Activated CD8-positive, alpha-beta memory T cell treated with anti-CD3 and anti-CD28 coated beads, Interleukin-2, amount 10 ng/mL, durations not matched to agents 7 days and 5 days (primary cell): ENCODE data around the gene ACTN1. TPM values are rescaled to one million over a fixed set of nuclear protein-coding genes. Genes with fewer than 3 reads are reported as not detected.
"Not testable (repeated sequence)": the region's sequence is repeated elsewhere in the genome, so short reads cannot be mapped to it uniquely, and the experiment has no call there.

Experiments used
- ATAC-seq: fragments of 150-1000 bp; cut with Tn5 transposase; one replicate; pipeline ENCODE4 v1.10.0; 2021; ENCODE audit warnings: moderate library complexity
- CTCF ChIA-PET: fragments of 350-600 bp; sonication (Branson Sonifier 250); formaldehyde crosslinking; loops from one replicate; lab custom pipeline; 2021; ENCODE audit warnings: antibody characterized with exemption; lab: Charles Lee
- DNase-seq: peaks from one replicate; pipeline ENCODE4 v3.0.0-alpha.2; 2020
- H3K27ac Mint-ChIP-seq: one replicate; pipeline ENCODE4 v1.8.0; 2021; ENCODE audit warnings: mild to moderate bottlenecking, mixed read lengths
- H3K27me3 Mint-ChIP-seq: one replicate; pipeline ENCODE4 v1.8.0; 2021; ENCODE audit warnings: mixed read lengths
- H3K36me3 Mint-ChIP-seq: one replicate; pipeline ENCODE4 v1.8.0; 2021; ENCODE audit warnings: mild to moderate bottlenecking, mixed read lengths
- H3K4me1 Mint-ChIP-seq: one replicate; pipeline ENCODE4 v1.8.0; 2021; ENCODE audit warnings: mixed read lengths
- H3K4me3 Mint-ChIP-seq: one replicate; pipeline ENCODE4 v1.8.0; 2021; ENCODE audit warnings: mild to moderate bottlenecking, moderate library complexity, mixed read lengths
- H3K9me3 Mint-ChIP-seq: one replicate; pipeline ENCODE4 v1.8.0; 2022; ENCODE audit warnings: low read depth, mixed read lengths
- total RNA-seq, 2 experiments: library from RNA; stranded (reverse); gene quantifications; one replicate each; pipeline ENCODE4 v1.2.3, GENCODE V29; 2021

ACTN1 gene
- total RNA-seq, 2 experiments from 2014 or later = 26.8 to 56.0 TPM

GRCh38 chr14:68871392-68871791 is 107.7 kb downstream of the ACTN1 start:
- no peaks in the 10 kb centered on the region for H3K27me3 Mint-ChIP-seq
- H3K27ac Mint-ChIP-seq = no peak overlapping the region
- no peak overlapping the region for H3K4me3 Mint-ChIP-seq
- DNase-seq = no peak
- no peaks in the 10 kb centered on the region for H3K36me3 Mint-ChIP-seq
- CTCF ChIA-PET = no interaction called here
- no peaks in the 10 kb centered on the region for H3K9me3 Mint-ChIP-seq
- no peaks in the 10 kb centered on the region for H3K4me1 Mint-ChIP-seq
- no peak for ATAC-seq

GRCh38 chr14:68866991-68867533 is 112.0 kb downstream of the ACTN1 start:
- H3K27ac Mint-ChIP-seq = no peak overlapping the region
- no peaks in the 10 kb centered on the region for H3K4me1 Mint-ChIP-seq
- DNase-seq (no peak), ATAC-seq (no peak)
- CTCF ChIA-PET = interaction anchor here (1.3 to 1.8 kb wide), 2 partner anchors 23 to 44 kb away, joined by 4 to 6 read pairs; no protein-coding TSS in a partner anchor
- H3K4me3 Mint-ChIP-seq = no peak overlapping the region
- no peaks in the 10 kb centered on the region for H3K27me3 Mint-ChIP-seq
- no peaks in the 10 kb centered on the region for H3K36me3 Mint-ChIP-seq
- H3K9me3 Mint-ChIP-seq = peaks cover 2% of the 10 kb centered on the region

GRCh38 chr14:68865542-68865941 is 113.6 kb downstream of the ACTN1 start:
- Mint-ChIP-seq H3K27me3 (no peaks in the 10 kb centered on the region), H3K4me3 (no peak overlapping the region), H3K9me3 (peaks cover 2% of the 10 kb centered on the region), H3K36me3 (no peaks in the 10 kb centered on the region), H3K4me1 (no peaks in the 10 kb centered on the region), H3K27ac (no peak overlapping the region)
- no peak for ATAC-seq
- no peak for DNase-seq
- CTCF ChIA-PET = interaction anchor here (1.1 to 1.8 kb wide), 3 partner anchors 45 to 244 kb away, joined by 3 to 6 read pairs (median 3); no protein-coding TSS in a partner anchor

- CTCF ChIA-PET = interaction anchor here (0.6 to 4.7 kb wide), 5 partner anchors 16 to 259 kb away, joined by 3 to 32 read pairs (median 3); no protein-coding TSS in a partner anchor
- Mint-ChIP-seq H3K27ac (no peak overlapping the region), H3K27me3 (no peaks in the 10 kb centered on the region), H3K36me3 (no peaks in the 10 kb centered on the region), H3K4me3 (no peak overlapping the region), H3K4me1 (no peaks in the 10 kb centered on the region), H3K9me3 (peaks cover 2% of the 10 kb centered on the region)
- ATAC-seq (no peak), DNase-seq (no peak)
Observed at GRCh38 chr14:68864361-68864750, 114.7 kb downstream of the ACTN1 start.

GRCh38 chr14:68863610-68864360 is 115.3 kb downstream of the ACTN1 start:
- H3K27ac Mint-ChIP-seq = no peak overlapping the region
- no peaks in the 10 kb centered on the region for H3K36me3 Mint-ChIP-seq
- peaks cover 2% of the 10 kb centered on the region for H3K9me3 Mint-ChIP-seq
- CTCF ChIA-PET = interaction anchor here (0.6 to 4.7 kb wide), 16 partner anchors 15 to 270 kb away, joined by 3 to 32 read pairs (median 4); no protein-coding TSS in a partner anchor
- ATAC-seq (no peak), DNase-seq (no peak)
- no peak overlapping the region for H3K4me3 Mint-ChIP-seq
- H3K4me1 Mint-ChIP-seq = no peaks in the 10 kb centered on the region
- no peaks in the 10 kb centered on the region for H3K27me3 Mint-ChIP-seq

- CTCF ChIA-PET = interaction anchor here (0.7 to 4.7 kb wide), 22 partner anchors 9 to 587 kb away, joined by 3 to 32 read pairs (median 4); no protein-coding TSS in a partner anchor
- Mint-ChIP-seq H3K36me3 (no peaks in the 10 kb centered on the region), H3K4me1 (no peaks in the 10 kb centered on the region), H3K27me3 (no peaks in the 10 kb centered on the region), H3K4me3 (no peak overlapping the region), H3K27ac (no peak overlapping the region), H3K9me3 (peaks cover 2% of the 10 kb centered on the region)
- ATAC-seq = peak; percentile 36
- peak; percentile 82 for DNase-seq
Observed at GRCh38 chr14:68862954-68863594, 116.0 kb downstream of the ACTN1 start.

- Mint-ChIP-seq H3K27me3 (peaks cover 7% of the 10 kb centered on the region), H3K4me3 (no peak overlapping the region), H3K9me3 (peaks cover 2% of the 10 kb centered on the region), H3K36me3 (no peaks in the 10 kb centered on the region), H3K27ac (no peak overlapping the region), H3K4me1 (no peaks in the 10 kb centered on the region)
- DNase-seq (no peak), ATAC-seq (no peak)
- CTCF ChIA-PET = interaction anchor here (1.1 to 4.7 kb wide), 4 partner anchors 17 to 247 kb away, joined by 4 to 32 read pairs (median 16); no protein-coding TSS in a partner anchor
Observed at GRCh38 chr14:68860771-68861170, 118.3 kb downstream of the ACTN1 start.

GRCh38 chr14:68857516-68858070 is 121.5 kb downstream of the ACTN1 start:
- no peak overlapping the region for H3K27ac Mint-ChIP-seq
- CTCF ChIA-PET = no interaction called here

GRCh38 chr14:68856572-68856971 is 122.5 kb downstream of the ACTN1 start:
- peaks cover 7% of the 10 kb centered on the region for H3K27me3 Mint-ChIP-seq
- CTCF ChIA-PET = no interaction called here

More at GRCh38 chr14:68857516-68858070, 121.5 kb downstream of the ACTN1 start:
- H3K36me3 Mint-ChIP-seq = no peaks in the 10 kb centered on the region
- H3K9me3 Mint-ChIP-seq = no peaks in the 10 kb centered on the region
- ATAC-seq = no peak
- DNase-seq = peak; percentile 27
- peaks cover 13% of the 10 kb centered on the region for H3K4me1 Mint-ChIP-seq
- no peak overlapping the region for H3K4me3 Mint-ChIP-seq
- peaks cover 7% of the 10 kb centered on the region for H3K27me3 Mint-ChIP-seq

GRCh38 chr14:68854421-68854820 is 124.7 kb downstream of the ACTN1 start:
- H3K36me3 Mint-ChIP-seq = no peaks in the 10 kb centered on the region
- DNase-seq (peak; percentile 43), ATAC-seq (peak; percentile 53)
- no peak overlapping the region for H3K4me3 Mint-ChIP-seq
- CTCF ChIA-PET = interaction anchor here (0.8 to 1.5 kb wide), 2 partner anchors 8 to 10 kb away, joined by 3 to 7 read pairs; no protein-coding TSS in a partner anchor
- peaks cover 13% of the 10 kb centered on the region for H3K4me1 Mint-ChIP-seq
- H3K9me3 Mint-ChIP-seq = no peaks in the 10 kb centered on the region
- H3K27ac Mint-ChIP-seq = peak overlapping the region; percentile 25
- H3K27me3 Mint-ChIP-seq = peaks cover 7% of the 10 kb centered on the region

More at GRCh38 chr14:68856572-68856971, 122.5 kb downstream of the ACTN1 start:
- H3K36me3 Mint-ChIP-seq = no peaks in the 10 kb centered on the region
- no peak overlapping the region for H3K27ac Mint-ChIP-seq
- no peak overlapping the region for H3K4me3 Mint-ChIP-seq
- ATAC-seq = no peak
- DNase-seq = peak; percentile 12
- no peaks in the 10 kb centered on the region for H3K9me3 Mint-ChIP-seq
- H3K4me1 Mint-ChIP-seq = peaks cover 13% of the 10 kb centered on the region

GRCh38 chr14:68853749-68854148 is 125.4 kb downstream of the ACTN1 start:
- Mint-ChIP-seq H3K27ac (no peak overlapping the region), H3K27me3 (peaks cover 7% of the 10 kb centered on the region), H3K36me3 (no peaks in the 10 kb centered on the region), H3K9me3 (no peaks in the 10 kb centered on the region), H3K4me1 (peaks cover 13% of the 10 kb centered on the region), H3K4me3 (no peak overlapping the region)
- ATAC-seq (no peak), DNase-seq (no peak)
- CTCF ChIA-PET = interaction anchor here (0.7 to 1.0 kb wide), 3 partner anchors 9 to 909 kb away, joined by 3 to 5 read pairs (median 3); no protein-coding TSS in a partner anchor

- ATAC-seq, H3K36me3 Mint-ChIP-seq, H3K9me3 Mint-ChIP-seq, DNase-seq, CTCF ChIA-PET, H3K27ac Mint-ChIP-seq, H3K4me3 Mint-ChIP-seq, H3K27me3 Mint-ChIP-seq: not testable (repeated sequence)
- peaks cover 13% of the 10 kb centered on the region for H3K4me1 Mint-ChIP-seq
Observed at GRCh38 chr14:68852493-68852892, 126.6 kb downstream of the ACTN1 start.

- DNase-seq (no peak), ATAC-seq (no peak)
- peaks cover under 1% of the 10 kb centered on the region for H3K27me3 Mint-ChIP-seq
- peaks cover 13% of the 10 kb centered on the region for H3K4me1 Mint-ChIP-seq
- no peaks in the 10 kb centered on the region for H3K9me3 Mint-ChIP-seq
- CTCF ChIA-PET = no interaction called here
- H3K4me3 Mint-ChIP-seq = no peak overlapping the region
- H3K36me3 Mint-ChIP-seq = no peaks in the 10 kb centered on the region
- H3K27ac Mint-ChIP-seq = no peak overlapping the region
Observed at GRCh38 chr14:68851078-68851477, 128.0 kb downstream of the ACTN1 start.
